Suprapubic skin (tissue), 4 donors: Measurements from ENCODE around the gene CPXM1. TPM values are rescaled to one million over a fixed set of nuclear protein-coding genes. Genes with fewer than 3 reads are reported as not detected.

Experiments
- DNase-seq, 2 donors: peaks; one replicate each; pipeline ENCODE4 v3.0.0-alpha.2; 2019; ENCODE audit warnings: low spot score in 2 of 2
- H3K27ac ChIP-seq: fragments of 200-600 bp; sonication (generic); one replicate; pipeline ENCODE4 v1.5.1; 2019
- H3K27me3 ChIP-seq: fragments of 200-600 bp; sonication (generic); one replicate; pipeline ENCODE4 v1.5.1; 2019
- H3K36me3 ChIP-seq: fragments of 200-600 bp; sonication (generic); one replicate; pipeline ENCODE4 v1.5.1; 2019
- H3K4me1 ChIP-seq: fragments of 200-600 bp; sonication (generic); one replicate; pipeline ENCODE4 v1.5.1; 2019
- H3K4me3 ChIP-seq: fragments of 200-600 bp; sonication (generic); one replicate; pipeline ENCODE4 v1.5.1; 2019; ENCODE audit warnings: mild to moderate bottlenecking
- H3K9me3 ChIP-seq: fragments of 200-600 bp; sonication (generic); one replicate; pipeline ENCODE4 v1.5.1; 2019
- CTCF ChIP-seq, 2 donors: fragments of 200-600 bp in 1 of 2; fragments of 450-650 bp in 1 of 2; sonication (generic) in 1 of 2; IDR thresholded peaks; one replicate each; pipeline ENCODE4 v1.5.1; 2016 to 2019; ENCODE audit warnings: antibody characterized with exemption in 2 of 2, mild to moderate bottlenecking in 1 of 2, moderate library complexity in 1 of 2
- EP300 ChIP-seq: sonication (generic); formaldehyde crosslinking; IDR thresholded peaks from one replicate; pipeline ENCODE4 v1.6.1; 2017; ENCODE audit warnings: antibody characterized with exemption
- POLR2A ChIP-seq, 2 donors: fragments of 450-650 bp; IDR thresholded peaks; one replicate each; pipeline ENCODE4 v1.6.1; 2017; ENCODE audit warnings: antibody characterized with exemption in 2 of 2, mild to moderate bottlenecking in 2 of 2, moderate library complexity in 2 of 2
- POLR2AphosphoS5 ChIP-seq, 3 donors: sonication (generic); formaldehyde crosslinking; IDR thresholded peaks; one replicate each; pipeline ENCODE4 v1.6.1; 2017; ENCODE audit warnings: antibody characterized with exemption in 3 of 3
- WGBS: methylation state at CpG from one replicate; pipeline ENCODE4 v1.1.5; 2018; 5-methylcytosine and 5-hydroxymethylcytosine counted together
- total RNA-seq, 4 donors: library from RNA; depleted of rRNA; stranded (reverse); fragments of >200 nt; gene quantifications; one replicate each; pipeline ENCODE4 v1.1.0, GENCODE V29; 2016

CPXM1 gene
- total RNA-seq, 4 donors from 2014 or later, result 1.5 to 5.1 (median 3.2) TPM

- H3K36me3 ChIP-seq, result no peaks in the 10 kb centered on the region
- DNase-seq, result peak in 1 of 2 donors; percentile 77
- H3K27me3 ChIP-seq, result peaks cover 65% of the 10 kb centered on the region
- TF ChIP-seq POLR2A (IDR thresholded peaks at IDR 0.05) (no peak), CTCF (IDR thresholded peaks at IDR 0.05) (peak in 1 of 2 donors; percentile 73)
- no peak overlapping the region for H3K27ac ChIP-seq
- no peaks in the 10 kb centered on the region for H3K9me3 ChIP-seq
- peak overlapping the region; percentile 56 for H3K4me3 ChIP-seq
- H3K4me1 ChIP-seq, result peaks cover 31% of the 10 kb centered on the region
- 16% methylated on average over 18 of the region's 47 CpGs for WGBS
Measured at GRCh38 chr20:2752567-2753460, 47.6 kb downstream of the CPXM1 start.

- DNase-seq, result peak in 1 of 2 donors; percentile 78
- WGBS, result no CpG with 5 or more reads among the region's 93 CpGs
- Histone ChIP-seq H3K9me3 (no peaks in the 10 kb centered on the region), H3K27ac (peak overlapping the region; percentile 60), H3K4me3 (peak overlapping the region; percentile 56), H3K27me3 (peaks cover 57% of the 10 kb centered on the region), H3K36me3 (no peaks in the 10 kb centered on the region), H3K4me1 (peaks cover 31% of the 10 kb centered on the region)
- TF ChIP-seq EP300 (no peak), CTCF (IDR thresholded peaks at IDR 0.05) (peak in 1 of 2 donors; percentile 11)
Measured at GRCh38 chr20:2751878-2752566, 48.4 kb downstream of the CPXM1 start.

- TF ChIP-seq POLR2AphosphoS5 (IDR thresholded peaks at IDR 0.05) (no peak), POLR2A (IDR thresholded peaks at IDR 0.05) (no peak), EP300 (no peak), CTCF (IDR thresholded peaks at IDR 0.05) (no peak)
- H3K27ac ChIP-seq, result peak overlapping the region; percentile 60
- H3K36me3 ChIP-seq, result no peaks in the 10 kb centered on the region
- H3K4me1 ChIP-seq, result peaks cover 31% of the 10 kb centered on the region
- no peaks in the 10 kb centered on the region for H3K9me3 ChIP-seq
- peak overlapping the region; percentile 56 for H3K4me3 ChIP-seq
- H3K27me3 ChIP-seq, result peaks cover 54% of the 10 kb centered on the region
- DNase-seq, result peak in 1 of 2 donors; percentile 73
- 2% methylated on average over 10 of the region's 26 CpGs for WGBS
Measured at GRCh38 chr20:2751347-2751877, 49.0 kb downstream of the CPXM1 start.

GRCh38 chr20:2750491-2751251 is 49.8 kb downstream of the CPXM1 start:
- Histone ChIP-seq H3K27ac (no peak overlapping the region), H3K27me3 (peaks cover 46% of the 10 kb centered on the region), H3K4me1 (peaks cover 31% of the 10 kb centered on the region), H3K36me3 (no peaks in the 10 kb centered on the region), H3K9me3 (no peaks in the 10 kb centered on the region), H3K4me3 (peak overlapping the region; percentile 56)
- TF ChIP-seq CTCF (IDR thresholded peaks at IDR 0.05) (no peak), POLR2A (IDR thresholded peaks at IDR 0.05) (no peak), POLR2AphosphoS5 (IDR thresholded peaks at IDR 0.05) (no peak), EP300 (no peak)
- WGBS, result 5% methylated on average over 34 of the region's 34 CpGs
- DNase-seq, result peak; percentile 79 to 87
